Smooth muscle cell (in vitro differentiated cells): ENCODE measurements around the gene PIP4K2A. TPM values are rescaled to one million over a fixed set of nuclear protein-coding genes. Genes with fewer than 3 reads are reported as not detected.

Experiments
- DNase-seq: peaks from one replicate; lab custom pipeline; 2025; ENCODE audit not compliant: unreplicated experiment; lab: John Stamatoyannopoulos, UW
- H2AFZ ChIP-seq: fragments of 200-600 bp; sonication (generic); 2 replicates; pipeline ENCODE4 v1.6.0; 2016; ENCODE audit warnings: antibody characterized with exemption, low read depth, mild to moderate bottlenecking
- H3F3A ChIP-seq: fragments of 200-600 bp; sonication (generic); 2 replicates; pipeline ENCODE4 v1.6.0; 2017; ENCODE audit warnings: antibody characterized with exemption, low read depth
- H3K27ac ChIP-seq: fragments of 200-600 bp; sonication (generic); 2 replicates; pipeline ENCODE4 v1.5.1; 2016; ENCODE audit warnings: low read depth, mild to moderate bottlenecking
- H3K27me3 ChIP-seq: fragments of 200-600 bp; sonication (generic); 2 replicates; pipeline ENCODE4 v1.6.1; 2016; ENCODE audit warnings: low read depth, mild to moderate bottlenecking
- H3K36me3 ChIP-seq: fragments of 200-600 bp; sonication (generic); 2 replicates; pipeline ENCODE4 v1.5.1; 2016; ENCODE audit warnings: low read depth
- H3K4me1 ChIP-seq: fragments of 200-600 bp; sonication (generic); 2 replicates; pipeline ENCODE4 v1.5.1; 2016; ENCODE audit warnings: low read depth
- H3K4me2 ChIP-seq: fragments of 200-600 bp; sonication (generic); 2 replicates; pipeline ENCODE4 v1.6.0; 2016; ENCODE audit warnings: mild to moderate bottlenecking
- H3K4me3 ChIP-seq: fragments of 200-600 bp; sonication (generic); 2 replicates; pipeline ENCODE4 v1.5.1; 2016; ENCODE audit warnings: mild to moderate bottlenecking
- H3K79me2 ChIP-seq: fragments of 200-600 bp; sonication (generic); 2 replicates; pipeline ENCODE4 v1.6.0; 2016; ENCODE audit warnings: low read depth, mild to moderate bottlenecking
- H3K9ac ChIP-seq: fragments of 200-600 bp; sonication (generic); 2 replicates; pipeline ENCODE4 v1.6.0; 2016; ENCODE audit warnings: low read depth
- H3K9me3 ChIP-seq: fragments of 200-600 bp; sonication (generic); replicated peaks from 2 replicates; pipeline ENCODE4 v1.5.1; 2016; ENCODE audit warnings: low read depth
- H4K20me1 ChIP-seq: fragments of 200-600 bp; sonication (generic); 2 replicates; pipeline ENCODE4 v1.6.0; 2016; ENCODE audit warnings: low read depth
- WGBS: methylation state at CpG from one replicate; pipeline ENCODE4 v1.1.7; 2016; ENCODE audit warnings: low lambda C conversion rate; 5-methylcytosine and 5-hydroxymethylcytosine counted together
- polyA plus RNA-seq: library from polyadenylated mRNA; unstranded; fragments of >200 nt; fragmentation: Nextera tagmentation; extraction: Ambion mirVana; gene quantifications from 2 replicates; pipeline ENCODE4 v1.2.1, GENCODE V29; 2016
- total RNA-seq: library from RNA; depleted of rRNA; stranded (reverse); fragments of >200 nt; gene quantifications from 2 replicates; pipeline ENCODE4 v1.2.3, GENCODE V29; 2014
- TF ChIP-seq, protein P1 (sequence below): fragments of 200-600 bp; sonication (generic); IDR thresholded peaks from 2 replicates; pipeline ENCODE4 v1.5.1; 2017; ENCODE audit warnings: borderline replicate concordance, mild to moderate bottlenecking, antibody characterized with exemption; ENCODE audit not compliant: insufficient read depth, poor library complexity, severe bottlenecking

Gene PIP4K2A
- total and polyA plus RNA-seq, 2 experiments from 2014 or later = 7.5 to 8.9 TPM

GRCh38 chr10:22665329-22665728 lies 49.0 kb downstream of the PIP4K2A start:
- TF ChIP-seq, protein P1, sequence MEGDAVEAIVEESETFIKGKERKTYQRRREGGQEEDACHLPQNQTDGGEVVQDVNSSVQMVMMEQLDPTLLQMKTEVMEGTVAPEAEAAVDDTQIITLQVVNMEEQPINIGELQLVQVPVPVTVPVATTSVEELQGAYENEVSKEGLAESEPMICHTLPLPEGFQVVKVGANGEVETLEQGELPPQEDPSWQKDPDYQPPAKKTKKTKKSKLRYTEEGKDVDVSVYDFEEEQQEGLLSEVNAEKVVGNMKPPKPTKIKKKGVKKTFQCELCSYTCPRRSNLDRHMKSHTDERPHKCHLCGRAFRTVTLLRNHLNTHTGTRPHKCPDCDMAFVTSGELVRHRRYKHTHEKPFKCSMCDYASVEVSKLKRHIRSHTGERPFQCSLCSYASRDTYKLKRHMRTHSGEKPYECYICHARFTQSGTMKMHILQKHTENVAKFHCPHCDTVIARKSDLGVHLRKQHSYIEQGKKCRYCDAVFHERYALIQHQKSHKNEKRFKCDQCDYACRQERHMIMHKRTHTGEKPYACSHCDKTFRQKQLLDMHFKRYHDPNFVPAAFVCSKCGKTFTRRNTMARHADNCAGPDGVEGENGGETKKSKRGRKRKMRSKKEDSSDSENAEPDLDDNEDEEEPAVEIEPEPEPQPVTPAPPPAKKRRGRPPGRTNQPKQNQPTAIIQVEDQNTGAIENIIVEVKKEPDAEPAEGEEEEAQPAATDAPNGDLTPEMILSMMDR = no peak
- Histone ChIP-seq H3K9ac (no peak overlapping the region), H3F3A (no peaks in the 10 kb centered on the region), H3K36me3 (no peaks in the 10 kb centered on the region), H3K27me3 (no peaks in the 10 kb centered on the region), H3K4me2 (no peak overlapping the region), H3K27ac (no peak overlapping the region), H3K4me1 (peaks cover 8% of the 10 kb centered on the region), H3K9me3 (no peaks in the 10 kb centered on the region), H2AFZ (no peak overlapping the region), H3K79me2 (peaks cover 51% of the 10 kb centered on the region), H4K20me1 (peaks cover 16% of the 10 kb centered on the region), H3K4me3 (no peak overlapping the region)
- WGBS = 94% methylated on average over 2 of the region's 2 CpGs
- DNase-seq = no peak

DNA sequence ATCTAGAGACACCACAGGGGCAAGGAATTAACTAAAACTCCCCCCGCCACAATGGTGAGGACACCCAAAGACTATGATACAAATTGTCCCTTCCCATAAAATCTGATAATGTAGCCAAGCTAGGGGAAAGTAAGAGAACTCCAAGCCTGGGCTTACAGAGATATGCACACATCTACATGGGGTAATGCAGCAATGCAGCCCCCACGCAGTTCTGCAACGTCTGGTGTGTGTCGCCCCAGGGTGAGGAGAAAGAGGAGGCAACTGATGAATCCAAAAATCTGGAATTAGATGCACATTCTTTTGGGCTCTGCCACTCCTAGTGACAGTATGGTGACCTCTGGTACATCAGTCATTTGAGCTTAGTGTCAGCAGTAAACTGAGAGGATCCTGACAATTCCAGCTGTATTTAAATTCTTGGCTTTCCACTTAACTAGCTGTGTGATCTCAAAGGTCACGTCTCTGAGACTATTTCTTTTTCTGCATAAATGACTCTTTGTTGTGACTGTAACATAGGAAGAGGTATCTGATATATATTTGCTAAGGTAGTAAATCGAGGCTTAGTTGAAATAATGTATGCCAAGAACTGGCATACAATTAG lies 51.5 kb downstream of the PIP4K2A start:
- H3K79me2 ChIP-seq = peaks cover 28% of the 10 kb centered on the region
- no peak overlapping the region for H3K4me2 ChIP-seq
- no peaks in the 10 kb centered on the region for H3K9me3 ChIP-seq
- H4K20me1 ChIP-seq = peaks cover 8% of the 10 kb centered on the region
- H3K9ac ChIP-seq = no peak overlapping the region
- H3K4me3 ChIP-seq = no peak overlapping the region
- no peaks in the 10 kb centered on the region for H3F3A ChIP-seq
- TF ChIP-seq, protein P1 = no peak
- no peak for DNase-seq
- H2AFZ ChIP-seq = no peak overlapping the region
- H3K36me3 ChIP-seq = no peaks in the 10 kb centered on the region
- no peaks in the 10 kb centered on the region for H3K27me3 ChIP-seq
- WGBS = 55% methylated on average over 6 of the region's 6 CpGs
- peaks cover 12% of the 10 kb centered on the region for H3K4me1 ChIP-seq
- no peak overlapping the region for H3K27ac ChIP-seq

DNA sequence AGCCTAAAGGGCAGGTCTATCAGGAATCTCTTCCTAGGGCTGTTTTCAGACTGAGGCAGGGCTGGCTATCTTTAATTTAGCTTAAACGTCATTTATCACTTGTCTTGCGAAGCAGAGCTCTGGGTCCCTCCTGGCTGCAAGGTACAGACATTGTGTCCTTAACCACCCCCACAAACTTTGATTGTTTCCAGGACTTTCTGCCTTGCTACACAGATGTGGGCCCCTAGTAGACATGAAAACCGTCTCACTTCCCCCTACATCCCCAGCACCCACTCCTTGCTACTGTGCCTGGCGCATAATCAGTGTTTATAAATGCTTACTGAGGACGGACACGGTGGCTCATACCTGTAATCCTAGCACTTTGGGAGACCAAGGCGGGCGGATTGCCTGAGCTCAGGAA lies 54.5 kb downstream of the PIP4K2A start:
- no peak for DNase-seq
- no peaks in the 10 kb centered on the region for H3K27me3 ChIP-seq
- H3K9me3 ChIP-seq = no peaks in the 10 kb centered on the region
- H4K20me1 ChIP-seq = peaks cover 3% of the 10 kb centered on the region
- no peak overlapping the region for H3K9ac ChIP-seq
- H2AFZ ChIP-seq = no peak overlapping the region
- H3K79me2 ChIP-seq = peaks cover 7% of the 10 kb centered on the region
- no peaks in the 10 kb centered on the region for H3F3A ChIP-seq
- H3K36me3 ChIP-seq = no peaks in the 10 kb centered on the region
- TF ChIP-seq, protein P1 = no peak
- H3K27ac ChIP-seq = no peak overlapping the region
- H3K4me1 ChIP-seq = peaks cover 8% of the 10 kb centered on the region
- H3K4me3 ChIP-seq = no peak overlapping the region
- no peak overlapping the region for H3K4me2 ChIP-seq
- WGBS = 75% methylated on average over 8 of the region's 8 CpGs
